Muscle of arm (tissue), 14 donors: ENCODE results near the gene HTRA1. TPM values are rescaled to one million over a fixed set of nuclear protein-coding genes. Genes with fewer than 3 reads are reported as not detected.

Source experiments
- DNase-seq: peaks from one replicate; pipeline ENCODE4 v3.0.0-alpha.2; 2013
- long read RNA-seq, 11 donors: transcript quantifications; one replicate each; lab custom pipeline, GENCODE V29; 2026
- polyA plus RNA-seq, 12 donors: library from polyadenylated mRNA; unstranded; fragments of 120-200 nt; gene quantifications; one replicate each; pipeline ENCODE4 v1.2.1, GENCODE V29; 2013; ENCODE audit not compliant: insufficient read length in 12 of 12

HTRA1 gene
- polyA plus RNA-seq: 100 to 1,000 TPM in 6 of 12 donors, 10 to 100 TPM in 5, not detected in 1; 44.0 to 213 (median 104) TPM
- long read RNA-seq, donor 1, transcript HTRA1-201 (9 exons, 2,120 nt): major isoform, 9 of 9 reads
- long read RNA-seq, donor 1, partial matches to known transcripts: 0 of 9 reads
- long read RNA-seq, donor 1, other reads (novel, unspliced or antisense): 0 of 9 reads
- long read RNA-seq, donor 2, transcript HTRA1-201 (9 exons, 2,120 nt): major isoform, 42 of 65 reads
- long read RNA-seq, donor 2, partial matches to known transcripts: 21 of 65 reads
- long read RNA-seq, donor 2, other reads (novel, unspliced or antisense): 0 of 65 reads
- long read RNA-seq, donor 3, partial matches to known transcripts: 5 of 9 reads
- long read RNA-seq, donor 3, other reads (novel, unspliced or antisense): 0 of 9 reads
- long read RNA-seq, donor 4, transcript HTRA1-201 (9 exons, 2,120 nt): major isoform, 8 of 17 reads
- long read RNA-seq, donor 4, partial matches to known transcripts: 5 of 17 reads
- long read RNA-seq, donor 4, other reads (novel, unspliced or antisense): 0 of 17 reads
- long read RNA-seq, donor 5: 0 reads
- long read RNA-seq, donor 6, transcript HTRA1-202 (6 exons, 1,214 nt): minor isoform, 5 of 19 reads
- long read RNA-seq, donor 6, transcript HTRA1-201 (9 exons, 2,120 nt): major isoform, 14 of 19 reads
- long read RNA-seq, donor 6, partial matches to known transcripts: 0 of 19 reads
- long read RNA-seq, donor 6, other reads (novel, unspliced or antisense): 0 of 19 reads
- long read RNA-seq, donor 7, transcript HTRA1-201 (9 exons, 2,120 nt): major isoform, 13 of 16 reads
- long read RNA-seq, donor 7, partial matches to known transcripts: 0 of 16 reads
- long read RNA-seq, donor 7, other reads (novel, unspliced or antisense): 0 of 16 reads
- long read RNA-seq, donor 8, transcript HTRA1-201 (9 exons, 2,120 nt): major isoform, 29 of 30 reads
- long read RNA-seq, donor 8, partial matches to known transcripts: 0 of 30 reads
- long read RNA-seq, donor 8, other reads (novel, unspliced or antisense): 0 of 30 reads
- long read RNA-seq, donor 9, transcript HTRA1-201 (9 exons, 2,120 nt): major isoform, 31 of 66 reads
- long read RNA-seq, donor 9, transcript HTRA1-202 (6 exons, 1,214 nt): minor isoform, 10 of 66 reads
- long read RNA-seq, donor 9, partial matches to known transcripts: 25 of 66 reads
- long read RNA-seq, donor 9, other reads (novel, unspliced or antisense): 0 of 66 reads
- long read RNA-seq, donor 10, transcript HTRA1-201 (9 exons, 2,120 nt): major isoform, 25 of 40 reads
- long read RNA-seq, donor 10, transcript HTRA1-202 (6 exons, 1,214 nt): minor isoform, 8 of 40 reads
- long read RNA-seq, donor 10, partial matches to known transcripts: 7 of 40 reads
- long read RNA-seq, donor 10, other reads (novel, unspliced or antisense): 0 of 40 reads
- long read RNA-seq, donor 11, transcript HTRA1-202 (6 exons, 1,214 nt): minor isoform, 6 of 41 reads
- long read RNA-seq, donor 11, transcript HTRA1-201 (9 exons, 2,120 nt): major isoform, 35 of 41 reads
- long read RNA-seq, donor 11, partial matches to known transcripts: 0 of 41 reads
- long read RNA-seq, donor 11, other reads (novel, unspliced or antisense): 0 of 41 reads

DNA sequence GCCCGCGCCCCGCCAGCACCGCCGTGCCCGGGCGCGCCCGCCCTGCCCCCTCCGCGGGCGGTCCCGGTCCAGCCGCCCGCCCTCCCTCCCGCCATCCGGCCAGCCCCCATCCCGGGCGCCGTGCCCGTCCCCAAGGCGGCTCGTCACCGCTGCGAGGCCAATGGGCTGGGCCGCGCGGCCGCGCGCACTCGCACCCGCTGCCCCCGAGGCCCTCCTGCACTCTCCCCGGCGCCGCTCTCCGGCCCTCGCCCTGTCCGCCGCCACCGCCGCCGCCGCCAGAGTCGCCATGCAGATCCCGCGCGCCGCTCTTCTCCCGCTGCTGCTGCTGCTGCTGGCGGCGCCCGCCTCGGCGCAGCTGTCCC is at the start of gene HTRA1:
Gene HTRA1 (plus strand): TSS at position 187 of the 362 bp plus-strand sequence. CDS start 100 bp downstream, at position 287.
- no peak for DNase-seq

DNA sequence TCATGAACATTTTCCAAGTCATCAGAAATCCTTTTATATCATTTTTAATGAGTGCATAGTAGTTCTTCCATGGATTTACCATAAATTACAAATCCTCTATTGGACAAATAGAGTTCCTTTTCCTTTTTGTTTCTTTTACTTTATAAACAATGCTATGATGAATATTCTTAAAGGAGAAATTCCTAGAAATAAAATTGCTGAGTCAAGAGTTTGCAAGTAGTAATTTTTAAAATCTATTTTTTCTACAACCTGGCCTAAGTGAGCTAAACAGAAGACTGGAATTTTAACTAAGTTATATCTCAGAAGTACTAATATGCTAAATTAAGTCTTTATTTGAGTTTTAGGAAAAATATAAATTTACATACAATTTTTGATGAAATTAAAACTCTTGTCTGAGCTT is 48.0 kb upstream of the HTRA1 start:
- DNase-seq: no peak

DNA sequence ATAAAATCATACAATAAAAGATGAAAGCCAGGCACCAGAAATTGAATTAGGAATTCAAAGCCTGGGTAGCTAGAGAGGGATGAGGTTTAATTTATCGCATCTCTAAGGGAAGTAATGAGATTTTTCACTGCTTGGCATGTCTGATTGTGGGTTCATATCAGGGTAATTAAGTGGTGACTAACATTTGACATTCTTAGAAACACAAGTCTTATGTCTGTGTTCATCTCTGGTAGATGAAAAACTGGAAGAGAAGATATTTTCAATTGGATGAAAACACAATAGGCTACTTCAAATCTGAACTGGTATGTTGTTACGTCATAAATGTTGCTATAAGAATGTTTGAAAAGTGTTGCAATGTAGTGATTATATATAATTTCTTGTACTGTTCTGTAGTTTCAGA is 43.7 kb upstream of the HTRA1 start:
- DNase-seq: no peak

DNA sequence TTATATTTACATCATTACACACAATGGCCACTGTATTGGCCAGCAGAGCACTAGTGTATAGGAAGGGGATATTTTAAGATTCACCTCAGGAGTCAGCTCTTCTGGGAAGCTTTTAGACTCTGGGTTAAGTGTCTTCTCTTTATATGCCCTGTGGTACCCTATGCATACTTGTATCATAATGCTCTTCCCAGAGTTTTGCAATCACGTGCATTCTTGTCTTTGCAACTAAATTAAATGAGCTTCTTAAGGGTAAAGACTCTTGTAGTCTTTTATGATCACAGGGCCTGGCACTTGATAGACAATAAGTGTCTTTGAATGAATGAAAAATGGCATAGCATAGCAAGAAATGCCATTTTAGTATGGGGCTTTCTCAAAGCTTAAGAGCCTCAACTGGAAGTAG is 42.3 kb upstream of the HTRA1 start:
- DNase-seq: no peak

DNA sequence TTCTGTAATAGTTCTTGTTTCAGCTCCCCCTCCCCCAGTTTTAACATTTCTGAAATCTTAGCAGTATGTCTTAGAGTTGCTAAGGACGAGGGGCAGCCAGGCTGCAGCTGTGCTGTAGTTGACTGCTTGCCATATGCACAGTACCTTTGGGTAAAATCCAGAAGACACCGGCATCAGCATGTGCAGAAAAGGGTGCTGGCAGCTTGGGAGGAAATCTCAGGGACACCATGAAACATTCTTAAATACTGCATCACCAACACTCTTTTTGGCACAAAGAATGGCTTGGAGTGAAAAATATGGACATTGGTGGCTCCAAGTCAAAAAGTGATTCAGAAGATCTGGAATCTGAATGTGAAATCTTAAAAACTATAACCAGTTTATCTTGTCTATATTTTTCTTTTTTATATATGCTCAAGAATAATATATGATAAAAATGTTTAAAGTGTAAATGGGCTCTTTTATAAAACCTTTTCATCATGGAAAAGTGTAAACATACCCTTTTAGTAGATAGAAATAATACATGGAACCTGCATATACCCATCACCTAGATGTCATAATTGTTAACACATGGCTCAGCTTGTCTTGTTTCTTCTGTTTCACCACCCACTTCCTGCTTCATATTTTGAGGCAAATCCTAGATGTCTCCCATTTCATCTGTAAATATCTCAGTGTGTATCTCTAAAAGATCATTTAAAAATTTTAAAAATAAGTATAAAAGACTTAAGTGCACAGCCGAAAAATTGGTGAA is 41.3 kb upstream of the HTRA1 start:
- peak; percentile 54 for DNase-seq

DNA sequence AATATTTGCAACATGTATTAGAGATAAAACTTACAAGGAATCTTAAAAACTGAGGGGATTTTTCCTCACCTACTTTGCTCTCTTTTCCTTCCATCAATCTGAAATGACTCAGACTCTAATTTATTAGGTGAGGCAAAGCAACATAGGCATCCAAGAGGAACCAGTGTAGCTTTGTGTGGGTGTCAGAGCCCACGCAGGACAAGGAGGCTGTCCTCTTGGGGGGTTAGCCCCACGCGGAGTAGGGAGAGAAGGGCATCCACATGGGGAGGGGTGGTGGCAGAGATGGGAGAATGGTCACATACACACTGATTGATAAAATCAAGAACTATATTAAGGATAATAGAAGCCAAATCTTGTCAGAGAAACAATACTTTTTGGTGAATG is 40.7 kb upstream of the HTRA1 start:
- DNase-seq: no peak

DNA sequence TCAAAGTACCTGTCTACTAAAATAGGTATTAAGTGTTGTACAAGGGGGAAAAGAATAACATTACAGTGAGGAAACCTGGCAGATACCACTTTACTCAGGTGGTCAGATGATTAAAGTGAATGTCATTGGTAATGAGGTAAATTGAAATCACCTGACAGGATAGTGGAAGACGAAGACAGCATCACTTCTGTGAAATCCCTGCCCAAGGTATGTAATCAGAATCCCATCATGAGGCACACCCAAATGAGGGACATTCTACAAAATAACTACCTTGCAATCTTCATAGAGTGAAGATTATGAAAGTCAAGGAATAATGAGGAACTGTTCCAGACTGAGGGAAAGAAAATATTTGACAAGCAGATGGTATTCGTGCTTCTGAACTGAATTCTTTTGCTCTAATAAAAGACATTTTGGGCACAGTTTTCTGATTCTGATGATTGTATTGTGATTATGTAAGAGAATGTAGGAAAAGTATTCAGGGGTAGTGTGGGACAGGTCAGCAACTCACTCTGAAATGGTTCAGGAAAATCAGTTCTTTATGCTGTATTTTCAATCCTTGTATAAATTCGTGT is 40.2 kb upstream of the HTRA1 start:
- no peak for DNase-seq

DNA sequence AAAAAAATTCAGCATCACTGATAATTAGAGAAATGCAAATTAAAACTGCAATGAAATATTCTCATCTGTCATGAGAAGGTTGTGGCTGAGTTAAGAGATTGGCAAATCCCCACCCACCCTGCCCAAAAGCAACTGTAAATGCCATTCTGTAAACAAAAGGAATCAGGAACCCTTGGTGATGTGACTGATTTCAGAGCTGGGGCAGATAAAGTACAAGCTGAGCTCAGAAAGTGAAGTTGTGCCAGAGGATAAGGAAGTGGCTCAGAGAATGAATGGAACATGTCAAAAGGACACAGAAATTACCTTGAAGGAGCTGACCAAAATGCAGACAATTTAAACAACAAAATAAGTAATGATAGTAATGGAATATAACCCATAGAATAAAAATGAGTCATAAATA is 39.6 kb upstream of the HTRA1 start:
- DNase-seq: no peak

DNA sequence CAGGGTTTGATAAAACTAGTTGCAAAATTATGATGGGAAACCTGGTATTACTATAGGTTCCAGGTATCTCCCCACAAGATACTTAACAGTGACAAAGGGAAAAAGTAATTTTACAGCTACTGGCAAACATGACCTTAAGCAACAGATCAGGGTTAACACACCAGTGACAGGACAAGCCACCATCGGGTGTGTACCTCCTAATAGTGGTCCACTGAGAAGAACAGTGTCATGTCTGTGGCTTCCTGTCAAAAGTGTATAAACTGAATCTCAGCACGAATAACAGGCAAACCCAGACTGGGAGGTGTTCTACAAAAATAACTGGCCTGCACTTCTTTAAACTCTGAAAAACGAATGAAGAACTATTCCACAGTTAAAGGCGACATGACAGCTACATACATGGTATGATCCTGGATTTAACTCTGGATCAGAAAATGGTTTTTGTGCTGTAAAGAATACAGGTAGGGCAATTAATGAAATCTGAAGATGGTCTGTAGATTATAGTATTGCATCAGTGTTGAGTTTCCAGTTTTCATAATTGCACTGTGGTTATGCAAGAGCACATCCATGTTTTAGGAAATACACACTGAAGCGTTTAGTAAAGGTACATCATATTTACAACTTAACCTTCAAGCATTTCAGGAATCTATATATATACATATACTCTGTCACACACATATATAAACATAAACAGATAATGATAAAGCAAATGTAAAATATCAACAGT is 38.9 kb upstream of the HTRA1 start:
- DNase-seq: no peak

DNA sequence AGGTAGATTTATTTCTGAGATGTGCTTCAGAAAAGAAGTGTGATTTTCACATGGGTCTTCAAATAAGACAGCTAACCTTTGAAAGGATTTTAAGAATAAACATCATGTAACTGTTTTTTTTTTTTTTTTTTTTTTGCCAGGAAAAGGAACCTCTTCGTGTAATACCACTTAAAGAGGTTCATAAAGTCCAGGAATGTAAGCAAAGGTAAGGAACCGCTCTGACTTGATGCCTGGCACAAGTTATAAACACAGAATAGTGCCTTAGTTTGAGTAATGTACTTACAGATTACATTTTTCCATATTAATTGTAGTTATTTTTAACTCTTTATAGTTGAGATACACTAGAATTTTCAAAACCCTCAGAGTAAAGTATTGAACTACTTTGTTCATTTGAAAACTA is 37.3 kb upstream of the HTRA1 start:
- DNase-seq: no peak

DNA sequence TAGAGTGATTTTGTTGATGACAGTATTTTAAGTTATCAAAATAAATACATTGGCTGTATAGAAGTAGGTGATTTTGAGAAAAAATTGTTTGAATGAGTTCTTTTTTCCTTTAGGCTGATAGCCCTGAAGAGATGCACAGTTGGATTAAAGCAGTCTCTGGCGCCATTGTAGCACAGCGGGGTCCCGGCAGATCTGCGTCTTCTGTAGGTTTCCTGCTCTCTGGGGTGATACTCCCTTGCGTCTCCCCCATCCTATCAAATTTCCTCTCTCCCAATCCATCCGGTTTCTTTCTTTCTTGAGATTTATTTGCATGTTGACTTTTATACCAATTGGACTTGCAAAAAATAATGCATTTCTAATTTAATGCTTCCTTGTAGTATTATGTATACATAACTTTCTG is 34.5 kb upstream of the HTRA1 start:
- DNase-seq: no peak

DNA sequence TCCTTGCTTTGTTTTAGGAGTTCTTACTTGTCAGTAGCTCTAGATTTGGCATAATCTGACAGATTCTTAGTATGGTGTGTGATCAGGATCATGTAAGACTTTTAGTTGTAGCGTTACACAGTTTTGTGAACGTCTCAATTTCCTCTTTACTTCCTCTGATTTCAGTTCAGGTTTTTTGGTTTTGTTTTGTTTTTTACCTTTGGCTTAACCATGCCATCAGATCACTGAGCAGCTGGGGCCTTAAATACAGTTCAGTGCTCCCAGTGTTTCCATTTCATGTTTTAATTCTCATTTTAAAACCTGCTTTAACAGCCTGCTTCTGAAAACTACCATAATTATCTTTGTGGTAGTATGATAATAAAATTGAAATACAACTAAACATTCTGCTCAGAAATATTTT is 34.1 kb upstream of the HTRA1 start:
- DNase-seq: no peak

DNA sequence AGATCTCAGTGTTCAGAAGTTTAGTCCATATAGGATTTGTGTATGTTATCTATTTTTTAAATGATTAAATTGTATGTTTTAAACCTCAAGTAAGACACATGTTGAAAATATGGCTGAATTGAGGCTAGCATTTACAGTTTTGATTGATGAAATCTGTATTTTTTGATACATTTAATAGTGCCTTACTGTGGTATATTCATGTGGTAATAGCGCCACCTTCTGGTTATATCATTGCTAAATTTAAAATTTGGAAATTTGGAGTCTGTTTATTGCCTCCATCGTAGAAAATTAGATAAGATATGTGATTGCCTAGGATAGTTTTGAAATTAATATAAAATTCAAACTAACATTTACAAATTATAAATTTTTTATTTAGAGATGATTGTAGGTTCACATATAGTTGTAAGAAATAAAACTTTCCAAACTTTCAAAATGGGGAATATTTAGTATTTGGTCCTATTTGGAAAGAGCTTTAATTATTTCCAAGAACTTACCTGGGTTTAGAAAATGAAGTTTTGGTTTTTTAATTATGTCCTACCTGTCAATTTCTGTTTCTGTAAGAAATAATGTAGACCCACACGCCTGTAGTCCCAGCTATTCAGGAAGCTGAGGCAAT is 26.0 kb upstream of the HTRA1 start:
- DNase-seq: peak; percentile 60

DNA sequence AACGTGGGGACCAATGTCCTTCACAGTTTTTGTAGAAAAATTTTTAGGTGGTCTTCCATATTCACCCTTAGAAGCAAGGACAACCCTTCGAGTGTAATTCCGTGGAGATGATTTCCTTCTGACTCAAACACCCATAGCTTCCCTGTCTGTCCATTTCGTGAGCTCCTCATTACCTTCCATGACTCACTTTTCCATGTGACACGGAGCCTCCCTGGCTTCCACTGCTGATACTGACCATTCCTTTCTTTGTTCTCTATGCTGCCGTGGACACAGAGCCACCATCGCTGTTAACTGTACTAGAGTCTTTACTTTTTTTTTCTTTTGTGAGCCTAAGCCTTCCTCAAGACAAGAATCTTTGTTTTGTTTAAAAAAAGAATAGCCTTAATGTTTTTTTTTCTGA is 19.4 kb upstream of the HTRA1 start:
- no peak for DNase-seq

DNA sequence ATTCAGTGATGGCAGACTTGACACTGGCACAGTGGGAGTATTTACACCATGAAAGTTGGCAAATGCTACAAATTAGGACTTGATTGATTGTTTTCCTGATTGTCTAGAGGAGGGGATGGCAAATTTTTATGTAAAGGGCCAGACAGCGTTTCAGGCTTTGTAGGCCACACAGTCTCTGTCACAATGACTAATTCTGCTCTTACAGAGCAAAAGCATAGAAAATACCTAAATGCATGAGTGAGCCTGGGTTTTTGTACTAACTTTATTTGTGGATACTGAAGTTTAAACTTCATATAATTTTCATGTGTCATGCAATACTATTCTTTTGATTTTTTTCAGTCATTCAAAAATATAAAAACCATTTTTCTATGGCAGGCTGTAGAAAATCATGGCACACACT is 15.9 kb upstream of the HTRA1 start:
- DNase-seq: no peak

DNA sequence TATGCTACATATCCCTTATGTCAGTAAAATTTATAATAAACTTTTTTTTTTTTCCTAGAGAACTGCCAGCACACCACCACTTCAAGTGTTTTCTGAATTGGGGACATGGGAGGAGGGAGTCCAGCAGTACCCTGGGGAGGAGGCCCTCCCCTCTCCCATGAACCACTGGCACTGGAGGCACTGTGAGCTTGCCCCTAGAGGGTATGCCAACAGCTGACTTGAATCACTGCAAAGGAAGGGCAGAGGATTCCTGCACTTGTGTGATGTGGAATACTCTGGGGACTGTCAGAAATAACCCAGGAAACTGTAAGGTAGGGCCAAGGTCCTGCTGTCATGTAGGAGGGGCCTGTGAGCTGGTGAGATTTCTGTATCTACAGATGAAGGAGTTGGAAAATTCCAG is 15.4 kb upstream of the HTRA1 start:
- no peak for DNase-seq

DNA sequence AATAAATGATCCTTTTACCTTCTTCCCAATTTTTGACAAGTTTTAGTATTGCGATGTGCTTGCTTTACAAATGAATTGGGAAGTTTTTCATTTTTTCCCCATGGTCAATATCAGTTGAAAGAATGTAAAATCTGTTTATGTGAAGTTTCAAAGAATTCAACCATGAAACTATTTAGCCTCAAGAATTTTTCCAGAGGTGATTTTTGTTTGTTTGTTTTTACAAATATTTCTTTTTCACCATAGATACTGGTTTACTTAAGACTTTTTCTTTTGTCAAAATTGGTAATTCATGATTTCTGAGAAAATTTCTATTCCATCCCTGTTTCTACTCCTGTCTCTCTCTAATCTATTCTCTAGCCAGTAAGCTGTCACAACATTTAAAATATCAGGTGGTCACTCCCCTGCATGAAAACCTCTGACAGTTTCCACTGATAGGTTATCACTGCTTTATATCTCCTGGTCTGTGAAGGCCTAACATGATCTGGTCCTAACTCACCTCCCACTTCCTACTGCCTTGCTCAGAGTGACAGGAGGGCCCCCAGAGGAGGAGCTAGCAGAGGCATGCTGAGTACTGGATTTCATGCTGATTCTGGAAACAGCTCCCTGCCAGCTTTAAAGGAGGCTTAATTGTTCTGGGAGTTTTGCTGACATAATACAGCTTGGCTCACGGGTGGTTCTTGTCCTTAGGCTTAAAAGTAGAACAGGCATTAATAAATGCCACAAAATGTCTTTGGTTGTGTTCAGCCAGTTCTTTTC is 14.5 kb upstream of the HTRA1 start:
- DNase-seq: no peak

DNA sequence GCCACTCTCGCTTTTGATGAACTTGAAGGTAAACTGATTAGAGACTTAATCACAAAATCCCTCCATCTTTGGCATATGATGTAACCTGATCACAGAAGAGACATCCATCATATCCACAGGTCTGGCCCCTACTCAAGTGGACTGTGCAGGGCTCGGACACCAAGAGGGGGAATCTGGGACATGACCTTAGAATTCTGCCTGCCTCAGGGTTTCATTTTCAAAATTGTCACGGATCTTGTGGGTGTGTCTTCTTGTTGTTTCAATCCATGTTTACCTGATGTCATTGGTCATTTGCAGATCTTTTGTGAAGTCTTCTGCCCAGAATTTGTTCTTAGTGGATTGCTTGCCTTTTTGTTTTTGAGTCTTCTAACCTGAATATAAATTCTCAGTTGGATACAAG is 12.8 kb upstream of the HTRA1 start:
- no peak for DNase-seq
